ENCODE results near the gene MARCHF5. TPM values are rescaled to one million over a fixed set of nuclear protein-coding genes. Genes with fewer than 3 reads are reported as not detected.

The MARCHF5 gene
- total RNA-seq, 1 donor from 2014 or later: 34.2 TPM

- H3K27me3 Mint-ChIP-seq (ENCODE audit: low read depth): no peaks in the 10 kb centered on the region
- peaks cover 5% of the 10 kb centered on the region for H3K36me3 Mint-ChIP-seq (ENCODE audit: low read depth)
- H3K9me3 Mint-ChIP-seq (ENCODE audit: low read depth): no peaks in the 10 kb centered on the region
- no peak for TF ChIP-seq CTCF (IDR thresholded peaks at IDR 0.05)
- H3K4me1 Mint-ChIP-seq (ENCODE audit: low read depth): peaks cover 30% of the 10 kb centered on the region
- peak overlapping the region; percentile 81 for H3K4me3 Mint-ChIP-seq (ENCODE audit: unreplicated experiment)
- no peak for DNase-seq (ENCODE audit: low spot score)
- peak overlapping the region; percentile 71 for H3K27ac Mint-ChIP-seq (ENCODE audit: unreplicated experiment)
Measured at GRCh38 chr10:92290076-92290836, 711 bp upstream of the MARCHF5 start.

GRCh38 chr10:92291616-92291865 is 574 bp downstream of the MARCHF5 start:
- Mint-ChIP-seq H3K4me3 (ENCODE audit: unreplicated experiment) (peak overlapping the region; percentile 81), H3K27ac (ENCODE audit: unreplicated experiment) (peak overlapping the region; percentile 71), H3K4me1 (ENCODE audit: low read depth) (peaks cover 30% of the 10 kb centered on the region), H3K9me3 (ENCODE audit: low read depth) (no peaks in the 10 kb centered on the region), H3K27me3 (ENCODE audit: low read depth) (no peaks in the 10 kb centered on the region), H3K36me3 (ENCODE audit: low read depth) (peaks cover 5% of the 10 kb centered on the region)
- no peak for TF ChIP-seq CTCF (IDR thresholded peaks at IDR 0.05)
- DNase-seq (ENCODE audit: low spot score): no peak

GRCh38 chr10:92291921-92292845 is 1.2 kb downstream of the MARCHF5 start:
- Mint-ChIP-seq H3K4me3 (ENCODE audit: unreplicated experiment) (peak overlapping the region; percentile 81), H3K36me3 (ENCODE audit: low read depth) (peaks cover 5% of the 10 kb centered on the region), H3K4me1 (ENCODE audit: low read depth) (peaks cover 30% of the 10 kb centered on the region), H3K9me3 (ENCODE audit: low read depth) (no peaks in the 10 kb centered on the region), H3K27ac (ENCODE audit: unreplicated experiment) (peak overlapping the region; percentile 74), H3K27me3 (ENCODE audit: low read depth) (no peaks in the 10 kb centered on the region)
- TF ChIP-seq CTCF (IDR thresholded peaks at IDR 0.05): peak; percentile 78
- no peak for DNase-seq (ENCODE audit: low spot score)

- Mint-ChIP-seq H3K4me1 (ENCODE audit: low read depth) (peaks cover 27% of the 10 kb centered on the region), H3K36me3 (ENCODE audit: low read depth) (peaks cover 7% of the 10 kb centered on the region), H3K4me3 (ENCODE audit: unreplicated experiment) (no peak overlapping the region), H3K9me3 (ENCODE audit: low read depth) (no peaks in the 10 kb centered on the region), H3K27ac (ENCODE audit: unreplicated experiment) (no peak overlapping the region), H3K27me3 (ENCODE audit: low read depth) (no peaks in the 10 kb centered on the region)
- no peak for TF ChIP-seq CTCF (IDR thresholded peaks at IDR 0.05)
- DNase-seq (ENCODE audit: low spot score): no peak
Measured at GRCh38 chr10:92298487-92298886, 7.5 kb downstream of the MARCHF5 start.

GRCh38 chr10:92303096-92303495 is 12.1 kb downstream of the MARCHF5 start:
- Mint-ChIP-seq H3K27ac (ENCODE audit: unreplicated experiment) (no peak overlapping the region), H3K27me3 (ENCODE audit: low read depth) (no peaks in the 10 kb centered on the region), H3K36me3 (ENCODE audit: low read depth) (peaks cover 2% of the 10 kb centered on the region), H3K9me3 (ENCODE audit: low read depth) (no peaks in the 10 kb centered on the region), H3K4me1 (ENCODE audit: low read depth) (peaks cover 16% of the 10 kb centered on the region), H3K4me3 (ENCODE audit: unreplicated experiment) (no peak overlapping the region)
- TF ChIP-seq CTCF (IDR thresholded peaks at IDR 0.05): no peak
- DNase-seq (ENCODE audit: low spot score): no peak
